Stomach smooth muscle (tissue), 2 donors: ENCODE measurements around the gene SRI.

Source experiments
- H3K27ac ChIP-seq: one replicate; pipeline ENCODE4 v1.7.0; 2013; ENCODE audit warnings: mild to moderate bottlenecking, low read length, inconsistent platforms
- H3K27me3 ChIP-seq, 2 donors: one replicate each; pipeline ENCODE4 v1.7.0; 2013; ENCODE audit warnings: low read length in 2 of 2; ENCODE audit not compliant: insufficient read depth in 2 of 2, control insufficient read depth in 1 of 2
- H3K36me3 ChIP-seq, 2 donors: one replicate each; pipeline ENCODE4 v1.7.0; 2013; ENCODE audit warnings: low read length in 2 of 2; ENCODE audit not compliant: control insufficient read depth in 2 of 2, insufficient read depth in 2 of 2
- H3K4me1 ChIP-seq: one replicate; pipeline ENCODE4 v1.7.0; 2013; ENCODE audit warnings: low read length; ENCODE audit not compliant: control insufficient read depth, insufficient read depth
- H3K4me3 ChIP-seq, 2 donors: one replicate each; pipeline ENCODE4 v1.7.0; 2013; ENCODE audit warnings: low read length in 2 of 2
- H3K9ac ChIP-seq, 2 donors: one replicate each; pipeline ENCODE4 v1.7.0; 2013; ENCODE audit warnings: low read length in 2 of 2, mild to moderate bottlenecking in 1 of 2
- H3K9me3 ChIP-seq, 2 donors: one replicate each; pipeline ENCODE4 v1.7.0; 2013; ENCODE audit warnings: low read length in 2 of 2; ENCODE audit not compliant: control insufficient read depth in 2 of 2
- donor health status: healthy.
- donor health status: Pancreatic carcinoma.

Gene SRI

DNA sequence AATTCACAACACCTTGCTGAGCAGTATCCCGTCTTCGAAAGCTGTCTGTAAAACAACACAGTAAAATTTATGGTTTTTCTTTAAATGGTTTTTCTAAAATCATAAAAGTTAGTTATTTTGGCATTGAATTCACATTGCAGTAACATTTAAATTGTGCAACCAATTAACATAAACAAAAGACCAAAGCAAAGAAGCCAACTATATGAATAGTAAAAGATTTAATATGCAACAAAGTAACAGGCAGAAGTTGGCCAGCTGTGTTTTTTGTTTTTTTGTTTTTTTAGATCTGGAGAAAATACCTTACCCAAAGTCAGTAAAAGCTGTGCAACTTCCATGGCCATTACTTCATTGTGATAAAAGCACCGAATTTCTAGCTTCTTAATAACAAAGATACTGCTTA is 11.3 kb downstream of the SRI start:
- Histone ChIP-seq H3K27ac (no peak overlapping the region), H3K27me3 (no peaks in the 10 kb centered on the region), H3K9me3 (no peaks in the 10 kb centered on the region), H3K4me1 (no peaks in the 10 kb centered on the region), H3K36me3 (peaks cover 21 to 37% of the 10 kb centered on the region in 2 donors), H3K9ac (no peak overlapping the region), H3K4me3 (no peak overlapping the region)

- Histone ChIP-seq H3K36me3 (peaks cover 21 to 36% of the 10 kb centered on the region in 2 donors), H3K9ac (no peak overlapping the region), H3K4me3 (no peak overlapping the region), H3K4me1 (no peaks in the 10 kb centered on the region), H3K27me3 (no peaks in the 10 kb centered on the region), H3K9me3 (no peaks in the 10 kb centered on the region), H3K27ac (no peak overlapping the region)
These were observed 13.6 kb downstream of the SRI start for GRCh38 chr7:88206254-88206653.

DNA sequence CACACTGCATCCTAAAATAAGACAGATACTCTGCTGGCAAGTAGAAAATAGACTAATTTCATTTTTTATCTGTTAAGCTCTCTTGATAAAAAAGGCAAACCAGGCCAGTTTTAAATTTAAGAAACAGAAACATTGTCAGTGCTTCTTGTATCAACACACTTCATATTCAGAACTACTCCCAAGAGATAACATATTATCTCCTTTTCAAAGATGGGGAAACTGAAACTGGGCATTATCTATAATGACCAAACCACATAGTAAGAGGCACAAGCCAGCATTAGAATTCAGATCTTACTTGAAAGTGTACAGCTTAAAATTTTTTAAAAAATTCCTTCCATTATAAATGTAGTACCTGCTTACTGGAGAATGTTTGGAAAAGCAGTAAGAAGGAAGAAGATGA is 14.7 kb downstream of the SRI start:
- no peaks in the 10 kb centered on the region for H3K27me3 ChIP-seq
- no peak overlapping the region for H3K4me3 ChIP-seq
- peaks cover 18 to 37% of the 10 kb centered on the region in 2 donors for H3K36me3 ChIP-seq
- no peaks in the 10 kb centered on the region for H3K4me1 ChIP-seq
- H3K9me3 ChIP-seq: no peaks in the 10 kb centered on the region
- no peak overlapping the region for H3K27ac ChIP-seq
- H3K9ac ChIP-seq: no peak overlapping the region

GRCh38 chr7:88204525-88205110 is 15.2 kb downstream of the SRI start:
- Histone ChIP-seq H3K9ac (no peak overlapping the region), H3K27ac (no peak overlapping the region), H3K27me3 (no peaks in the 10 kb centered on the region), H3K9me3 (no peaks in the 10 kb centered on the region), H3K4me1 (no peaks in the 10 kb centered on the region), H3K4me3 (no peak overlapping the region), H3K36me3 (peaks cover 14 to 33% of the 10 kb centered on the region in 2 donors)

DNA sequence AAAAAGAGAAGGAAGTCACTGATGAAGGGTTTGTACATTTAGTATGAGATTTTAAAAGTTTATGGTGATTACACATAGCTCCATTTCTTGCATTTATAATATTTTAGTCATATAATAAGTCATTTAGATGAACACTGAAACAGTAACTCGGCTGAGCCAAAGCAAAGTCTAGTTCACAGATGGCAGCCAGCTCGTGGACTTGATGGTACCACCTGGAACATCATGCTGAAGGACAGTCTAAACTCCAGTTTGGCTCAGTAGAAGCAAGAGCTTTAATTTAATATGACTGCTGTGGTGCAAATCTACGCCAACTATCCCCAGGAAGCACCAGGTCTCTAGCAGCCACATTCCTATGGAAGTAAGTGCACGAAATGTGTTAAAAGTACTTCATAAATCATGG is 16.4 kb downstream of the SRI start:
- Histone ChIP-seq H3K4me3 (no peak overlapping the region), H3K36me3 (peaks cover 10 to 28% of the 10 kb centered on the region in 2 donors), H3K9me3 (no peaks in the 10 kb centered on the region), H3K9ac (no peak overlapping the region), H3K4me1 (no peaks in the 10 kb centered on the region), H3K27ac (no peak overlapping the region), H3K27me3 (no peaks in the 10 kb centered on the region)

DNA sequence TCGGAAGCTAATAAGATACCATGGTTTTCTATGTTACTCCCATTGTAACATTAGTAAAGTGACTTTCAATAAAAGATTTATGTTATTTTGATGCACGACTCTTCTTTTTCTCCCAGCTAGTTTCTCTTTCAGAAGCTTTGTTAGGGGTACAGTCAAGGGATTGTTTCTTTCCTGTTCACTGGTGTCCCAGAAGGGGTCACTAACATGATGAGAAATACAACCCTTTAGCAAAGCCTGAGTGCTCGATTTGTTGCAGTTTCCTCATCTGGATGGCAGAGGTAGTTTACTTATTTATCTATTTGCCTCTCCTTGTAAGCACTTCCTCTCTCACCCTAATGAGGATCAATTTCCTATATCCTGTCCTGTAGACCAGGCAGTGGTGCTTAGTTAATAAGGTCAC is 17.0 kb downstream of the SRI start:
- H3K9me3 ChIP-seq: no peaks in the 10 kb centered on the region
- no peak overlapping the region for H3K27ac ChIP-seq
- peaks cover 4 to 26% of the 10 kb centered on the region in 2 donors for H3K36me3 ChIP-seq
- no peak overlapping the region for H3K4me3 ChIP-seq
- H3K27me3 ChIP-seq: no peaks in the 10 kb centered on the region
- H3K4me1 ChIP-seq: no peaks in the 10 kb centered on the region
- H3K9ac ChIP-seq: no peak overlapping the region

DNA sequence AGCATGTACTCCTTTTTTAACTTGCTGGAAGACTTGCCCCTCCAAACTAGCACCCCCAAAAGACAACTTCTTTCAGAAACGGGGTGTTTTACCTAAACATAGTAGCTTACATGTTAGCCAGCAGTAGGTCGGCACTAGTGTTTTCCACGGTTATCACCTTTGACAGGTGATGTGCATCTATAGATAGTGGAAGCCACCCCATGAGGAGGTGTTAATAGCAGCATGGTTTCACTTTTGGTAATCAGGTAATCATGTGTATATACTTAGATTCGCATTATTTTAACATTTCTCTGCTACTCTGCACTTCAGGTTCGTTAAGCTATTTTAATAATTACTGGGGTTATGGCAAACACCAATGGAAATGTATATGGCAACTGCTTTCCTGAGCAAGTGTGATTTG is 17.6 kb downstream of the SRI start:
- Histone ChIP-seq H3K4me1 (no peaks in the 10 kb centered on the region), H3K4me3 (no peak overlapping the region), H3K36me3 (peaks cover 0 to 21% of the 10 kb centered on the region in 2 donors), H3K27ac (no peak overlapping the region), H3K9me3 (no peaks in the 10 kb centered on the region), H3K27me3 (no peaks in the 10 kb centered on the region), H3K9ac (no peak overlapping the region)

DNA sequence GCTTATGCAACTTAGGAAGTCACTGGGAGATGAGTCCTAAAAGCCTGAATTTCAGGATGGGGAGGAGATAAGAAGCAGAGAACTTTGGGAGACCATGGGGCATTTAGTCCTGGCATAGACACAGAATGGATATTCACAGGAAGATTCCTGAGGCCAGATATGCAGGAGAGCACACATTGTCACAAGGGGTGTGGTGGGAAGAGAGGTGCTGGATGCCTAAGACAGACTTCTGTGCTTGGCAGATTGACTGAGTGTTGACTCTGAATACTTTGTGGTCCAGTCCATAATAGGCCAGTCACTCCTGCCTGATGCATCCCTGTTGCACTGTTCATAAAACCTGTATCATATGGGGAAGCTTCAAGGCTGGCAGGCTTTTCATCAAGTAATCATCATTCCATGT is 18.5 kb downstream of the SRI start:
- Histone ChIP-seq H3K4me1 (no peaks in the 10 kb centered on the region), H3K9me3 (no peaks in the 10 kb centered on the region), H3K36me3 (peaks cover 0 to 19% of the 10 kb centered on the region in 2 donors), H3K9ac (no peak overlapping the region), H3K4me3 (no peak overlapping the region), H3K27me3 (no peaks in the 10 kb centered on the region), H3K27ac (no peak overlapping the region)

- Histone ChIP-seq H3K9ac (no peak overlapping the region), H3K4me3 (no peak overlapping the region), H3K9me3 (no peaks in the 10 kb centered on the region), H3K36me3 (peaks cover 0 to 17% of the 10 kb centered on the region in 2 donors), H3K27ac (no peak overlapping the region), H3K27me3 (no peaks in the 10 kb centered on the region), H3K4me1 (no peaks in the 10 kb centered on the region)
These were observed 19.0 kb downstream of the SRI start for GRCh38 chr7:88200789-88201188.

- Histone ChIP-seq H3K4me3 (no peak overlapping the region), H3K27ac (no peak overlapping the region), H3K27me3 (no peaks in the 10 kb centered on the region), H3K9me3 (no peaks in the 10 kb centered on the region), H3K9ac (no peak overlapping the region), H3K4me1 (no peaks in the 10 kb centered on the region), H3K36me3 (peaks cover 0 to 15% of the 10 kb centered on the region in 2 donors)
These were observed 19.6 kb downstream of the SRI start for GRCh38 chr7:88200261-88200660.

DNA sequence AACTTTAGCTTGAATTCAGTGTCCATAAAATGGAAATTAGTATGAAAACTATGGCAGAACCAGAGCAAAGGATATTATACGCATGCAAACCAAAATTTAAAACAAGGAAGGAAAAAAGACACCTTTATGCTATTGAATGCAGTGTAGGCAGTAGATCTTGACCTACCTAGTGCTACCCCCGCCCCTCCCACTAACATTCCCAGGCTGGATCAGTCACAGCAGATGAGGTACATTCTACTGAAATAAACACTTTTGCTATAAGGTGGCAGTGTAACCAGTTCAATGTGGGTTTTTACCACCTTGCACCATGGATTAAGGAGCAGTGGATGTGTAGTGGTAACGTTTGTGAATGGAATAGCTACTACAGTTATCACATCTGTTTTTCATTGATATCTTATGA is 27.9 kb downstream of the SRI start:
- Histone ChIP-seq H3K4me1 (no peaks in the 10 kb centered on the region), H3K9me3 (no peaks in the 10 kb centered on the region), H3K36me3 (no peaks in the 10 kb centered on the region), H3K27ac (no peak overlapping the region), H3K4me3 (no peak overlapping the region), H3K27me3 (no peaks in the 10 kb centered on the region), H3K9ac (no peak overlapping the region)
